HEK293 (cell line): ENCODE data around the gene RPL10A.

Experiments
- CTCF ChIP-seq: fragments of 450-650 bp; formaldehyde crosslinking; IDR thresholded peaks from 2 replicates; pipeline ENCODE4 v1.5.1; 2016; ENCODE audit warnings: missing biosample characterization, missing genetic modification characterization
- HOXA7 ChIP-seq: sonication (generic); formaldehyde crosslinking; IDR thresholded peaks from 2 replicates; pipeline ENCODE4 v1.8.1; 2022; ENCODE audit warnings: missing genetic modification reagents, borderline replicate concordance
- IKZF3 ChIP-seq: fragments of 450-650 bp; IDR thresholded peaks from 2 replicates; pipeline ENCODE4 v1.5.0; 2018; ENCODE audit warnings: missing biosample characterization, mild to moderate bottlenecking, missing genetic modification characterization, moderate library complexity
- PATZ1 ChIP-seq: fragments of 450-650 bp; formaldehyde crosslinking; IDR thresholded peaks from 2 replicates; pipeline ENCODE4 v1.5.1; 2016; ENCODE audit warnings: missing biosample characterization, missing genetic modification characterization
- PRDM2 ChIP-seq: fragments of 450-650 bp; formaldehyde crosslinking; IDR thresholded peaks from 2 replicates; pipeline ENCODE4 v1.5.1; 2016; ENCODE audit warnings: missing biosample characterization, missing genetic modification characterization, borderline replicate concordance
- TRIM28 ChIP-seq: IDR thresholded peaks from 2 replicates; pipeline ENCODE4 v1.6.1; 2011; ENCODE audit warnings: low read length, control low read depth, borderline replicate concordance
- ZBTB49 ChIP-seq: fragments of 450-650 bp; formaldehyde crosslinking; IDR thresholded peaks from 2 replicates; pipeline ENCODE4 v1.5.1; 2016; ENCODE audit warnings: missing biosample characterization, missing genetic modification characterization, low read depth
- ZNF148 ChIP-seq: fragments of 450-650 bp; formaldehyde crosslinking; IDR thresholded peaks from 2 replicates; pipeline ENCODE4 v1.5.0; 2017; ENCODE audit warnings: missing biosample characterization, missing genetic modification characterization, borderline replicate concordance
- ZSCAN5A ChIP-seq: fragments of 450-650 bp; formaldehyde crosslinking; IDR thresholded peaks from 2 replicates; pipeline ENCODE4 v1.5.1; 2016; ENCODE audit warnings: missing biosample characterization, missing genetic modification characterization

GRCh38 chr6:35461270-35461669, 6.9 kb upstream of the RPL10A start:
- TF ChIP-seq IKZF3, result no peak
- no peak for TF ChIP-seq HOXA7 (CRISPR knock-in tag)
- no peak for TF ChIP-seq PATZ1
- TF ChIP-seq ZSCAN5A (tag by site-specific recombination), result no peak
- TF ChIP-seq CTCF, result no peak
- no peak for TF ChIP-seq ZNF148 (tag by site-specific recombination)
- no peak for TF ChIP-seq TRIM28
- TF ChIP-seq PRDM2 (tag by site-specific recombination), result no peak
- no peak for TF ChIP-seq ZBTB49
